Stimulated activated CD4-positive, alpha-beta T cell treated with anti-CD3 and anti-CD28 coated beads, TNF-alpha, amount 100 ng/mL, for 24 hours (primary cell): ENCODE measurements around the gene RBM17.
A peak's percentile ranks its signal among the peaks of the same experiment; 100 is the strongest.
"Not testable (repeated sequence)": the region's sequence is repeated elsewhere in the genome, so short reads cannot be mapped to it uniquely, and the experiment has no call there.

Experiments
- DNase-seq, 3 experiments: peaks; one replicate each; pipeline ENCODE4 v3.0.0-alpha.2; 2020; ENCODE audit warnings: low read depth in 3 of 3

Gene RBM17

GRCh38 chr10:6079044-6079443, 9.8 kb upstream of the RBM17 start:
- no peak for DNase-seq

- DNase-seq = no peak
Measured at GRCh38 chr10:6080417-6080973, 8.3 kb upstream of the RBM17 start.

- DNase-seq = no peak
Measured at GRCh38 chr10:6082496-6083395, 6.1 kb upstream of the RBM17 start.

- DNase-seq = peak in 2 of 3 experiments; percentile 55 to 67
Measured at GRCh38 chr10:6083523-6084475, 5.0 kb upstream of the RBM17 start.

- DNase-seq = peak; percentile 72 to 88 (median 75)
Measured at GRCh38 chr10:6086375-6087233, 2.2 kb upstream of the RBM17 start.

GRCh38 chr10:6089334-6090219, 743 bp downstream of the RBM17 start:
- DNase-seq = no peak

- no peak for DNase-seq
Measured at GRCh38 chr10:6091630-6092029, 2.8 kb downstream of the RBM17 start.

- no peak for DNase-seq
Measured at GRCh38 chr10:6092731-6093130, 3.9 kb downstream of the RBM17 start.

GRCh38 chr10:6095810-6096570, 7.2 kb downstream of the RBM17 start:
- no peak for DNase-seq

GRCh38 chr10:6097063-6097462, 8.2 kb downstream of the RBM17 start:
- no peak for DNase-seq

- DNase-seq = no peak
Measured at GRCh38 chr10:6098156-6098555, 9.3 kb downstream of the RBM17 start.

- DNase-seq = no peak
Measured at GRCh38 chr10:6100370-6100769, 11.5 kb downstream of the RBM17 start.

- no peak for DNase-seq
Measured at GRCh38 chr10:6101181-6101580, 12.3 kb downstream of the RBM17 start.

- DNase-seq = no peak
Measured at GRCh38 chr10:6102128-6102527, 13.3 kb downstream of the RBM17 start.

GRCh38 chr10:6103591-6103990, 14.8 kb downstream of the RBM17 start:
- no peak for DNase-seq

GRCh38 chr10:6107616-6108015, 18.8 kb downstream of the RBM17 start:
- DNase-seq = not testable (repeated sequence)

- no peak for DNase-seq
Measured at GRCh38 chr10:6108072-6108471, 19.2 kb downstream of the RBM17 start.

GRCh38 chr10:6108631-6109443, 20.0 kb downstream of the RBM17 start:
- no peak for DNase-seq

GRCh38 chr10:6109444-6109775, 20.6 kb downstream of the RBM17 start:
- no peak for DNase-seq
